ENCODE measurements around the gene IQUB.

IQUB gene

DNA sequence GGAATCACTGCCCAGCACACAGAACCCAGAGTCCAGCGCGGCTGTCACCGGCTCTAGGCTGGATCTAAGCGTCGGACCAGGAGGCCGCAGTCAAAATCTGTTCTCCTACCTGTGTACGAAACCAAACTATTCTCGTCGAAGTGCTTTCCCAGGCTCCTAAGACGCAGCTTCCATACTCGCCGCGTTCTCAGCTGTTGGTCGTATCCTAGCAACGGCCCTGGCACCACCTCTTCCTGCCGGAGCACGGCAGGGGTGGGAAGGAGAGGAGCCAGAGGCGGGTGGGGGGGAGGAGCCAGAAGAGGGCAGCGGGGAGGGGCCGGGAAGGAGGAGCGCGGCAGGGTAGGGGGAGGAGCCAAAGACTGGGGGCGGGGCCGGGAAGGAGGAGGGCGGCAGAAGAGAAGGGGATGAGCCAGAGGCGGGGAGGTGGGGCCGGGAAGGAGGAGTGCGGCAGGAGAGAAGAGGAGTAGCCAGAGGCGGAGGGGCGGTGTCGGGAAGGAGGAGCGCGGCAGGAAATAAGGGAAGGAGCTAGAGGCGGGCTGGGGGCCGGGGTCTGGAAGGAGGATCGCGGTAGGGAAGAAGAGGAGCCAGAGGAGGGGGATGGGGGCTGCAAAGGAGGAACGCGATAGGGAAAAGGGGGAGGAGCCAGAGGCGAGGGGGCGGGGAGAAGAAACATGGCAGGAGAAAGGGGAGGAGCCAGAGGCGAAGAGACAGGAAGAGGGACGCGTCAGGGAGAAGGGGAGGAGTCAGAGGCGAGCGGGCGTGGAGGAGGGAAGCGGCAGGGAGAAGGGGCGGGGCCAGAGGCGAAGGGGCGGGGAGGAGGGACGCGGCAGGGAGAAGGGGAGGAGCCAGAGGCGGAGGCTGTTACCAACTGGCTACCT, at the start of gene IQUB:
Gene IQUB (minus strand): TSS at position 213 of the 878 bp plus-strand sequence. CDS start 22,255 bp downstream, outside the sequence.
- TF ChIP-seq, protein P1, sequence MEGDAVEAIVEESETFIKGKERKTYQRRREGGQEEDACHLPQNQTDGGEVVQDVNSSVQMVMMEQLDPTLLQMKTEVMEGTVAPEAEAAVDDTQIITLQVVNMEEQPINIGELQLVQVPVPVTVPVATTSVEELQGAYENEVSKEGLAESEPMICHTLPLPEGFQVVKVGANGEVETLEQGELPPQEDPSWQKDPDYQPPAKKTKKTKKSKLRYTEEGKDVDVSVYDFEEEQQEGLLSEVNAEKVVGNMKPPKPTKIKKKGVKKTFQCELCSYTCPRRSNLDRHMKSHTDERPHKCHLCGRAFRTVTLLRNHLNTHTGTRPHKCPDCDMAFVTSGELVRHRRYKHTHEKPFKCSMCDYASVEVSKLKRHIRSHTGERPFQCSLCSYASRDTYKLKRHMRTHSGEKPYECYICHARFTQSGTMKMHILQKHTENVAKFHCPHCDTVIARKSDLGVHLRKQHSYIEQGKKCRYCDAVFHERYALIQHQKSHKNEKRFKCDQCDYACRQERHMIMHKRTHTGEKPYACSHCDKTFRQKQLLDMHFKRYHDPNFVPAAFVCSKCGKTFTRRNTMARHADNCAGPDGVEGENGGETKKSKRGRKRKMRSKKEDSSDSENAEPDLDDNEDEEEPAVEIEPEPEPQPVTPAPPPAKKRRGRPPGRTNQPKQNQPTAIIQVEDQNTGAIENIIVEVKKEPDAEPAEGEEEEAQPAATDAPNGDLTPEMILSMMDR (IDR thresholded peaks at IDR 0.05; ENCODE audit: low read depth, low read length) = no peak
- DNase-seq (ENCODE audit: extremely low read depth, low read depth) = peak; percentile 94

DNA sequence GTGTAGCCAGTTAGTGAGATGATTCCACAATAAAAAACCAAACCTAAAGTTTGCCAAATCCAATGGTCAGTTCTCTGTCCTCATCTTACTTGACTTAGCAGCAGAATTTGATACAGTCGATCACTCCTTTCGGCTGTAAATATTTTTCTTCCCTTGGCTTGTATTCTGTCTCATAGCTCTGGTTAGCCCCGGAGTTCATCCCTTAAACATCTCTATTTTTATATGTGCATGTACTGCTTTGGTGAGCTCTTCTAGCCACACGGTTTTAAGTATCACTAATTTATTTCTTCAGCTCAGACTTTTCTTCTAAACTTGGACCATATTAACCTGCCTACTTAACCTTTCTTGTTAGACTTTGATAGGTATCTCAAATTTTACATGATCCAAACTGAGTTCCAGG, 49.4 kb upstream of the IQUB start:
- DNase-seq (ENCODE audit: extremely low read depth, low read depth) = no peak
- TF ChIP-seq, protein P1 (IDR thresholded peaks at IDR 0.05; ENCODE audit: low read depth, low read length) = no peak

DNA sequence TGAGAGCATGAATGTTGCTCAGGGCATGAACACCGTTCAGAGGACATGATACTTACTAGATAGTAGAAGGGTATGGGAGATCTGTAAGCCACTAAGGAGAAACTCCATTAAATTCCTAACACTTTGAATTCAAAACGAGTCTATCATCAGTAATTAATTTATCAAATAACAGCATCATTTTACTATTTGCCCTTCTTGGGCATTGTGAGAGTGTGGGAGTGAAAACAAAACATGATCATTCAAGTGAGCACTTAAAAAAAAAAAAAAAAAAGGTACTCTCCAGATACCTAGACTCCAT, 46.7 kb upstream of the IQUB start:
- no peak for DNase-seq (ENCODE audit: extremely low read depth, low read depth)
- TF ChIP-seq, protein P1 (IDR thresholded peaks at IDR 0.05; ENCODE audit: low read depth, low read length) = no peak

DNA sequence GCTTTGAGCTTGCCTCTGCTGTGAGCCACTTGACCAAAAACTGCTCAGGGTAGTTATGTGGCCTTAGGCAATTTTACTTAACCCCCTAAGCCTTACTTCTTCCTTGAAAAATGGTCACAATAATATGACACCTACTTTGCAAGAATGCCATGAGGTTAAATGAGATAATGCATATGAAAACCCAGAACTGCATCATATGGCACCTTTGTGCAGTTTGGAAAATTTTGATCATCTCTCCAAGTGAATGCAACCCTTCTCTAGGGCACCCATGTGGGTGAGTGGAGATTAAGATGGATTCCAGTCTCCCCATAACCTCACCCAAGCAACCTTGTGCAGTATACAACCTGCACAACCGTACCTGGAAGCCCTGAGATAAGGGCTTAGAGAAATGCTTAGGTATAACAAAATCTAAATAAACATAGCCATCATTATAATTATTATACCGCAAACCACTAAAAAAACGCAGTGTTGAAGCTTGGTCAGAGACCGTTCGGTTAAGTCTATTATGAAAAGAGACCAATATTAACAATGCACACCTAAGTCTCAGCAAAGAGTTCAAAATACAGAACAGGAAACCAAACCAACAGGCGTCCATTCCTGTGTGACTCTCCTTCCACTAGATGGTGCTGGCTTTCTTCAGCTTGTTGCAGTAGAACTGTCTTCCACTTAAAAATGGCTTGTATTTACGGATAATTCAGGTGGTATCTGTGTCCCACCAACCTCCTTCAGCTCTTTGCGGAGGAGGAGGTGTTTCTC, 46.2 kb upstream of the IQUB start:
- no peak for DNase-seq (ENCODE audit: extremely low read depth, low read depth)
- TF ChIP-seq, protein P1 (IDR thresholded peaks at IDR 0.05; ENCODE audit: low read depth, low read length) = peak; percentile 83

DNA sequence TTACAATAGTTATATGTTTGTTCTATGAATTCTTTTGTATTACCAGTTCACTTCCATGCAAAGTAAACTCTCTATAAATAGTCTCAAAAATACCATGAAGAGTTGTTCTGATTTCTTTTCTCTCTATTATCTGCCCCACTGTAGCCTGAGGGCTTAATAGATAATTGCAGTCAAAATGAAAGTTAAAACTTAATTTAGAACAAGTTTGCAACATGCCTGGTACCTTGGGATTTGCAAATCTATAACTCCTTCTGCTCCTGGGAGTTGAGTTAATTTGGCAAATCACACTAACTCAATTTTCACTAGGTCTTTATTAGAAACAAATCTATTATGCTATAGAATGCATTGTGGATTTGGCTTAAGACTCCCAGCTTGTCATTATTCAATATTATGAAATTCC, 45.0 kb upstream of the IQUB start:
- TF ChIP-seq, protein P1 (IDR thresholded peaks at IDR 0.05; ENCODE audit: low read depth, low read length) = no peak
- no peak for DNase-seq (ENCODE audit: extremely low read depth, low read depth)

DNA sequence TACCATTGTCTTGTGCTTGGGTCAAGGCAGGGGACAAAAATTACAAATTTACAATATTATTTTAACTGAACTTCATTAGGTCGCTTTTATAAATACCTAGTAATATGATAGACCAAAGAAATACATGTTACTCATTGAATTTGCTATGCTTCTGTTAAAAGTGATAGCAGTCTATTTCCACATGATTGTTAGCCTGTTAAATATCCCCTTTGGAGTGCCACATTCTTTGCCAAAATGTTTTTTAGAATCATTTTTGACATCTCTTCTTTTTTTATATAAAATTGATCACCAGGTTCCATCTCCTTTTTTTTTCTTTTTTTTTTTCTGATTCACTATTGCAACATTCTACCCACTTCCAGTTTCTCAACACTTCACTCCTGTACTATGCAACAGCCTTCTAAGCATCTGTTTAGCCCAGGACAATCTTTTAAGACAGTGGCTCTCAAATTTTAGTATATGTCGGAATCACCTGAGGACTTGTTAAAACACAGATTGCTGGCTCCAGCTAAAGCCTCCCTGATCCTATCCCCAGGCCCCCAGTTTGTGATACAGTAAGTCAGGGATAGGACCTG, 39.6 kb upstream of the IQUB start:
- TF ChIP-seq, protein P1 (IDR thresholded peaks at IDR 0.05; ENCODE audit: low read depth, low read length) = no peak
- DNase-seq (ENCODE audit: extremely low read depth, low read depth) = no peak

DNA sequence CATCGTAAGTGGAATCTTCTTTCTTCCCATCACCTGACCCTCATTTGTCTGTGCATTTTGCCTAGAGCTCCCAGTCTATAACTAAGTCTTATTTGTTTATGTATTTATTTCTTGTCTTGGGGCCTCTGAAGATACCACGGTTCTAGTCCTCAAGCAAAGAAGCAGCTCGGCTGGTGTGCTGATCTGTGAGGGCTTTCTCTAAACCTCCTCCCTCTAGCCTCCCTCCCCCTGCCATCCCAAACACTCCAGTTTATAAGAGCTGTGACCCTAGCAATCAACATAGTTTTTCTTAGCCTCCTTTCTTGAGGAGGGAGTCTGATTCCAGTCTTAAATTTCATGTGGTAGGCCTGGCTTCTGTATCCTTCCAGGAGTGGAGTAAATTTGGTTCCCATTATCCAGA, 38.9 kb upstream of the IQUB start:
- TF ChIP-seq, protein P1 (IDR thresholded peaks at IDR 0.05; ENCODE audit: low read depth, low read length) = no peak
- DNase-seq (ENCODE audit: extremely low read depth, low read depth) = no peak

All from AG09319 (cell line).